GM12892 (cell line): ENCODE data around the gene R3HDM1.

ENCODE experiments used
- POLR2A ChIP-seq: IDR thresholded peaks from 2 replicates; pipeline ENCODE4 v1.6.1; 2011; ENCODE audit warnings: low read depth, low read length, control low read depth
- POLR2AphosphoS5 ChIP-seq: IDR thresholded peaks from 2 replicates; pipeline ENCODE4 v1.6.1; 2011; ENCODE audit warnings: low read depth, low read length, control low read depth

- TF ChIP-seq POLR2A (no peak), POLR2AphosphoS5 (no peak)
These were observed 130.8 kb downstream of the R3HDM1 start for GRCh38 chr2:135662088-135662487.
